IMR-90 (cell line): ENCODE measurements around the gene MGAT4A.

ENCODE experiments used
- CEBPB ChIP-seq: IDR thresholded peaks from 2 replicates; pipeline ENCODE4 v1.6.1; 2012; ENCODE audit warnings: low read depth, low read length, improper control_type of control experiment
- CTCF ChIP-seq: conservative IDR thresholded peaks from 2 replicates; pipeline ENCODE4 v1.5.1; 2012; ENCODE audit warnings: mild to moderate bottlenecking, low read depth, low read length, improper control_type of control experiment
- MAZ ChIP-seq: IDR thresholded peaks from 2 replicates; pipeline ENCODE4 v1.6.1; 2012; ENCODE audit warnings: low read depth, mild to moderate bottlenecking, low read length, improper control_type of control experiment, moderate library complexity, borderline replicate concordance
- MXI1 ChIP-seq: IDR thresholded peaks from 2 replicates; pipeline ENCODE4 v1.6.1; 2012; ENCODE audit warnings: low read depth, mild to moderate bottlenecking, low read length, moderate library complexity, borderline replicate concordance
- RCOR1 ChIP-seq: IDR thresholded peaks from 2 replicates; pipeline ENCODE4 v1.6.1; 2012; ENCODE audit warnings: mild to moderate bottlenecking, low read length, improper control_type of control experiment; ENCODE audit not compliant: insufficient replicate concordance
- SMC3 ChIP-seq: fragments of 150-350 bp; IDR thresholded peaks from 2 replicates; pipeline ENCODE4 v1.6.1; 2016; ENCODE audit warnings: low read depth, mild to moderate bottlenecking, antibody characterized with exemption, low read length, moderate library complexity
- USF2 ChIP-seq: fragments of 150-350 bp; IDR thresholded peaks from 2 replicates; pipeline ENCODE4 v1.6.1; 2017; ENCODE audit warnings: mild to moderate bottlenecking, antibody characterized with exemption, low read length, low read depth

GRCh38 chr2:98727369-98728087, 3.4 kb downstream of the MGAT4A start:
- TF ChIP-seq CTCF, result no peak
- TF ChIP-seq SMC3, result no peak
- no peak for TF ChIP-seq USF2
- no peak for TF ChIP-seq RCOR1
- TF ChIP-seq MAZ, result no peak
- no peak for TF ChIP-seq MXI1
- no peak for TF ChIP-seq CEBPB
